MM.1S (cell line): Measurements from ENCODE around the gene FZD7.

ENCODE experiments used
- DNase-seq: peaks from one replicate; pipeline ENCODE4 v3.0.0-alpha.2; 2015
- H2AFZ ChIP-seq: fragments of 300-600 bp; sonication (generic); 2 replicates; pipeline ENCODE4 v1.6.0; 2016; ENCODE audit warnings: antibody characterized with exemption, low read length
- H3F3A ChIP-seq: fragments of 300-600 bp; sonication (generic); 2 replicates; pipeline ENCODE4 v1.6.1; 2016; ENCODE audit warnings: mild to moderate bottlenecking, antibody characterized with exemption, low read length, moderate library complexity, mixed read lengths; ENCODE audit not compliant: insufficient read depth
- H3K27ac ChIP-seq: fragments of 300-600 bp; sonication (generic); 2 replicates; pipeline ENCODE4 v1.5.1; 2016; ENCODE audit warnings: mild to moderate bottlenecking, low read length
- H3K27me3 ChIP-seq: fragments of 300-600 bp; sonication (generic); replicated peaks from 2 replicates; pipeline ENCODE4 v1.6.0; 2016; ENCODE audit warnings: low read length; ENCODE audit not compliant: insufficient read depth
- H3K36me3 ChIP-seq: fragments of 300-600 bp; sonication (generic); replicated peaks from 2 replicates; pipeline ENCODE4 v1.6.1; 2016; ENCODE audit warnings: mild to moderate bottlenecking, low read length, mixed read lengths; ENCODE audit not compliant: insufficient read depth
- H3K4me1 ChIP-seq: fragments of 300-600 bp; sonication (generic); 2 replicates; pipeline ENCODE4 v1.6.1; 2016; ENCODE audit warnings: low read length, mixed read lengths
- H3K4me2 ChIP-seq: fragments of 300-600 bp; sonication (generic); 2 replicates; pipeline ENCODE4 v1.6.0; 2016; ENCODE audit warnings: low read depth, low read length
- H3K4me3 ChIP-seq: fragments of 300-600 bp; sonication (generic); 2 replicates; pipeline ENCODE4 v1.5.1; 2016; ENCODE audit warnings: low read length, mixed read lengths
- H3K79me2 ChIP-seq: fragments of 300-600 bp; sonication (generic); 2 replicates; pipeline ENCODE4 v1.6.1; 2016; ENCODE audit warnings: mixed run types, low read length, mixed read lengths
- H3K9ac ChIP-seq: fragments of 300-600 bp; sonication (generic); 2 replicates; pipeline ENCODE4 v1.6.1; 2016; ENCODE audit warnings: low read length, mixed read lengths
- H3K9me2 ChIP-seq: fragments of 300-600 bp; sonication (generic); replicated peaks from 2 replicates; pipeline ENCODE4 v1.6.1; 2016; ENCODE audit warnings: mild to moderate bottlenecking, low read length, mixed read lengths; ENCODE audit not compliant: insufficient read depth
- H3K9me3 ChIP-seq: fragments of 300-600 bp; sonication (generic); replicated peaks from 2 replicates; pipeline ENCODE4 v1.6.1; 2016; ENCODE audit warnings: mild to moderate bottlenecking, low read length, mixed read lengths; ENCODE audit not compliant: insufficient read depth
- H4K20me1 ChIP-seq: fragments of 300-600 bp; sonication (generic); 2 replicates; pipeline ENCODE4 v1.6.1; 2016; ENCODE audit warnings: mild to moderate bottlenecking, low read length, moderate library complexity, mixed read lengths; ENCODE audit not compliant: insufficient read depth
- EZH2 ChIP-seq: fragments of 300-600 bp; sonication (generic); optimal IDR thresholded peaks from 2 replicates; pipeline ENCODE3; 2017; ENCODE audit warnings: low read depth, mild to moderate bottlenecking, antibody characterized with exemption, low read length, mixed read lengths
- EZH2phosphoT487 ChIP-seq: fragments of 300-600 bp; sonication (generic); IDR thresholded peaks from 2 replicates; pipeline ENCODE4 v1.6.1; 2018; ENCODE audit warnings: antibody characterized with exemption, low read length
- TF ChIP-seq, protein P1 (sequence below): fragments of 300-600 bp; sonication (generic); IDR thresholded peaks from 2 replicates; pipeline ENCODE4 v1.5.1; 2016; ENCODE audit warnings: antibody characterized with exemption, low read length, mixed read lengths

FZD7 gene

DNA sequence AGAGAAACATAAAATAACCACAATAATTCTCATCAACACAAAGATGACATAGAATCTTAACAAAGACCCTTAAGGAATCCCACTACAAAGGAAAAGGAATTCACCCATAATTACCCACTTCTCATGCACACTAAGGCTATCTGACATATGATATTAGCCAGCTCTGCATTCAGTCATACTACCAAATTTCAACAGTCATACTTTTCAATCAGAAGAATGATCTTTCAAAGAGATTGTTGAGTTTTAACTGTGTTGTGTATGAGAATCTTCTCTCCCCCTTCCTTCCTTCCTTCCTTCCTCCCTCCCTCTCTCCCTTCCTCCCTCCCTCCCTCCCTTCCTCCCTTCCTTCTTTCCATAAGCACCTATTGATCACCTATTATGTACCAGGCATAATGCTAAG is 17.0 kb downstream of the FZD7 start:
- no peak overlapping the region for H3K9ac ChIP-seq
- no peak overlapping the region for H2AFZ ChIP-seq
- no peaks in the 10 kb centered on the region for H3F3A ChIP-seq
- no peaks in the 10 kb centered on the region for H3K36me3 ChIP-seq
- no peaks in the 10 kb centered on the region for H3K9me2 ChIP-seq
- no peaks in the 10 kb centered on the region for H3K9me3 ChIP-seq
- no peak for DNase-seq
- H3K4me3 ChIP-seq, result no peak overlapping the region
- no peaks in the 10 kb centered on the region for H3K79me2 ChIP-seq
- H3K4me1 ChIP-seq, result no peaks in the 10 kb centered on the region
- H3K4me2 ChIP-seq, result no peak overlapping the region
- TF ChIP-seq EZH2phosphoT487 (no peak), EZH2 (no peak)
- TF ChIP-seq, protein P1, sequence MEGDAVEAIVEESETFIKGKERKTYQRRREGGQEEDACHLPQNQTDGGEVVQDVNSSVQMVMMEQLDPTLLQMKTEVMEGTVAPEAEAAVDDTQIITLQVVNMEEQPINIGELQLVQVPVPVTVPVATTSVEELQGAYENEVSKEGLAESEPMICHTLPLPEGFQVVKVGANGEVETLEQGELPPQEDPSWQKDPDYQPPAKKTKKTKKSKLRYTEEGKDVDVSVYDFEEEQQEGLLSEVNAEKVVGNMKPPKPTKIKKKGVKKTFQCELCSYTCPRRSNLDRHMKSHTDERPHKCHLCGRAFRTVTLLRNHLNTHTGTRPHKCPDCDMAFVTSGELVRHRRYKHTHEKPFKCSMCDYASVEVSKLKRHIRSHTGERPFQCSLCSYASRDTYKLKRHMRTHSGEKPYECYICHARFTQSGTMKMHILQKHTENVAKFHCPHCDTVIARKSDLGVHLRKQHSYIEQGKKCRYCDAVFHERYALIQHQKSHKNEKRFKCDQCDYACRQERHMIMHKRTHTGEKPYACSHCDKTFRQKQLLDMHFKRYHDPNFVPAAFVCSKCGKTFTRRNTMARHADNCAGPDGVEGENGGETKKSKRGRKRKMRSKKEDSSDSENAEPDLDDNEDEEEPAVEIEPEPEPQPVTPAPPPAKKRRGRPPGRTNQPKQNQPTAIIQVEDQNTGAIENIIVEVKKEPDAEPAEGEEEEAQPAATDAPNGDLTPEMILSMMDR, result no peak
- H3K27ac ChIP-seq, result no peak overlapping the region
- no peaks in the 10 kb centered on the region for H3K27me3 ChIP-seq
- H4K20me1 ChIP-seq, result no peaks in the 10 kb centered on the region

DNA sequence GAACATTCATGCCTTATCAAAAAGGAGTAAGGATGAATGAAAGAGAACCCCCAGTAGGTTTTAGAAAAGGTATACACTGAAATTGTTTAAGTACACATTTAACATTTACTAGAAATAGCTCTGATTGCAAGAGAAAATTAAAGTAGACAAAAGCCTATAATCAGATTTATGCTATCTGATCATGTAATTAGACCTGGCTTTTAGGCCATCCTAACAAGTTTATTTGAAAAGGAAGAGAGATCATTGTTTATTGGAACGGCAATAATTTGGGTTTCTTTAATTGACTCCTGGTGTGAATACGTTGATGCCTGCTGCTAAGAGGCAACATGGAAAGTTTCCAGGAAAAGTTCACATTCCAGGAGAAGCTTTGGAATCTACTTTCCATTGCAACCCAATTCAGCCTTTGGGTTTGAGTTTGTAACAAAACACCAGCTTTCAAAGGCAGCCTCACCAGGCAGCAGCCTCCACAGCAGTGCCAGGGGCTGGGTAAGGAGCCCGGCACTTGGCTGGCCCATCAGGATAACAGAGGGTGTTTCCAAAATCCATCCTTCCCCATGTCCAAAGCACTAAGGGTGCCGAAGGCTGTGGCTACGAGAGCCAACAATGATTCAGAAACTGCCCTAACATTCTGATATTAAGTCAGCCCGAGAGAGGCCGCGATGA is 18.0 kb downstream of the FZD7 start:
- no peak overlapping the region for H3K9ac ChIP-seq
- no peaks in the 10 kb centered on the region for H3K79me2 ChIP-seq
- H3K27ac ChIP-seq, result no peak overlapping the region
- no peaks in the 10 kb centered on the region for H3F3A ChIP-seq
- H4K20me1 ChIP-seq, result no peaks in the 10 kb centered on the region
- H3K4me3 ChIP-seq, result no peak overlapping the region
- DNase-seq, result no peak
- no peaks in the 10 kb centered on the region for H3K27me3 ChIP-seq
- H3K9me3 ChIP-seq, result no peaks in the 10 kb centered on the region
- TF ChIP-seq EZH2 (no peak), EZH2phosphoT487 (no peak)
- TF ChIP-seq, protein P1, result no peak
- H3K9me2 ChIP-seq, result no peaks in the 10 kb centered on the region
- H2AFZ ChIP-seq, result no peak overlapping the region
- no peaks in the 10 kb centered on the region for H3K4me1 ChIP-seq
- no peaks in the 10 kb centered on the region for H3K36me3 ChIP-seq
- no peak overlapping the region for H3K4me2 ChIP-seq

DNA sequence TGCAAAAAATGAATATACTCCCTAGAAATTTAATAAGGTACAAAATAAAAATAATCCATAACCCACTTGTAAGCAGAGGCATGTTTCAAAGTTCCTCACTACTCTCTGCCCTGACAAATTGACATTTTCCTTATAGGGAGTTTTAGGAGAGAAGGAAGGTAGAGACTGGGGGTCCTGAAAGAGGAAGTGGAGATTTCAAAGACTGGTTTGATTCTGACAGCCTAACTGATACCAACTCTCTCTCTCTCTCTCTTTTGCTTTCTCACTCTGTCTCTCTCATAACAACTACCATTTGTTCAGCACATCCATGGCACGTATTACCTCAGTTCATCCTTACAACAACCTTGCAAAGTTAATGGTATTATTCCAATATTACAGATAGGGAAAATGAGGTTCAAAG is 18.6 kb downstream of the FZD7 start:
- Histone ChIP-seq H3K36me3 (no peaks in the 10 kb centered on the region), H3K4me1 (no peaks in the 10 kb centered on the region), H3K9ac (no peak overlapping the region), H3K9me3 (no peaks in the 10 kb centered on the region), H3K27ac (no peak overlapping the region), H3K4me3 (no peak overlapping the region), H3F3A (no peaks in the 10 kb centered on the region), H3K9me2 (no peaks in the 10 kb centered on the region), H3K27me3 (no peaks in the 10 kb centered on the region), H4K20me1 (no peaks in the 10 kb centered on the region), H3K4me2 (no peak overlapping the region), H3K79me2 (no peaks in the 10 kb centered on the region), H2AFZ (no peak overlapping the region)
- no peak for DNase-seq
- TF ChIP-seq, protein P1, result no peak
- TF ChIP-seq EZH2, result no peak
- no peak for TF ChIP-seq EZH2phosphoT487
